Activated T-helper 1 cell treated with anti-CD3 and anti-CD28 coated beads, Interleukin-12 subunit alpha, Interleukin-12 subunit beta, Interleukin-2, Interleukin-4 antibody, amounts not matched to agents 30 ng/mL and 10 ng/mL and 1 ng/mL, durations not matched to agents 14 hours and 24 hours and 36 hours (primary cell): ENCODE measurements around the gene ZNF853. TPM values are rescaled to one million over a fixed set of nuclear protein-coding genes. Genes with fewer than 3 reads are reported as not detected.
A peak's percentile ranks its signal among the peaks of the same experiment; 100 is the strongest.

Source experiments
- DNase-seq: peaks from one replicate; pipeline ENCODE4 v3.0.0; 2021; ENCODE audit warnings: low spot score
- H3K27ac Mint-ChIP-seq: one replicate; pipeline ENCODE4 v1.8.0; 2021; ENCODE audit warnings: mild to moderate bottlenecking, mixed read lengths
- H3K27me3 Mint-ChIP-seq: one replicate; pipeline ENCODE4 v1.8.0; 2022; ENCODE audit warnings: mild to moderate bottlenecking, moderate library complexity, mixed read lengths; ENCODE audit not compliant: insufficient read depth
- H3K36me3 Mint-ChIP-seq: one replicate; pipeline ENCODE4 v1.8.0; 2021; ENCODE audit warnings: low read depth, mixed read lengths
- H3K4me1 Mint-ChIP-seq: one replicate; pipeline ENCODE4 v1.8.0; 2021; ENCODE audit warnings: low read depth, mixed read lengths
- H3K4me3 Mint-ChIP-seq: one replicate; pipeline ENCODE4 v1.8.0; 2021; ENCODE audit warnings: mild to moderate bottlenecking, moderate library complexity, mixed read lengths
- H3K9me3 Mint-ChIP-seq: one replicate; pipeline ENCODE4 v1.8.0; 2021; ENCODE audit warnings: mixed read lengths
- intact Hi-C: fragments of 100-400 bp; cut with micrococcal nuclease; formaldehyde crosslinking; loops from one replicate; pipeline ENCODE4 v1.15.1; 2024
- total RNA-seq: library from RNA; stranded (reverse); gene quantifications from 2 replicates; pipeline ENCODE4 v1.2.3, GENCODE V29; 2022

The ZNF853 gene
- total RNA-seq, 1 donor from 2014 or later, result 0.41 TPM

DNA sequence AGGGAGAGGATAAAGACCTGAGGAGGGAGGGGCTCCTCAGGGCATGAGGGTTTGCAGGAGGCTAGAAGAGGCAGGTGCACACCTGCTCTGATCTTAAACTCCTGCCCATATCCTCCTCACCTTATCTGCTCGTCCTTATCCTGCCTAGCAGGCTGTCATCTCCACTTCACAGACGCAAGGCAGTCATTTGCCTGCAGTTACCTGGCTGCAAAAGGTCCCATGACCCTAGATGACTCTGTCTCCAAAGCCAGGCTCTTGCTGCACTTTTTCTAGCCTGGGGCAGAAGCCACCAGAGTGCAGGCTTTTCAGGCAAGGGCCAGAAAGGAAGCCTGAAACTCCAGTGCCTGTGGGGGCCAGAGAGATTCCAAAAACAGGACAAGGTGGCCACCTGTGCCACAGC is 1.7 kb upstream of the ZNF853 start:
- no peak for DNase-seq
- intact Hi-C loops, result no loop called here
- peaks cover 35% of the 10 kb centered on the region for H3K27me3 Mint-ChIP-seq
- H3K9me3 Mint-ChIP-seq, result no peaks in the 10 kb centered on the region
- H3K4me1 Mint-ChIP-seq, result no peaks in the 10 kb centered on the region
- no peaks in the 10 kb centered on the region for H3K36me3 Mint-ChIP-seq
- no peak overlapping the region for H3K27ac Mint-ChIP-seq
- H3K4me3 Mint-ChIP-seq, result no peak overlapping the region

- no peak for DNase-seq
- no peaks in the 10 kb centered on the region for H3K9me3 Mint-ChIP-seq
- H3K27me3 Mint-ChIP-seq, result peaks cover 37% of the 10 kb centered on the region
- H3K36me3 Mint-ChIP-seq, result no peaks in the 10 kb centered on the region
- H3K27ac Mint-ChIP-seq, result no peak overlapping the region
- H3K4me1 Mint-ChIP-seq, result peaks cover 11% of the 10 kb centered on the region
- intact Hi-C loops, result no loop called here
- H3K4me3 Mint-ChIP-seq, result peak overlapping the region; percentile 33
Measured at GRCh38 chr7:6615723-6616555, 529 bp downstream of the ZNF853 start.

DNA sequence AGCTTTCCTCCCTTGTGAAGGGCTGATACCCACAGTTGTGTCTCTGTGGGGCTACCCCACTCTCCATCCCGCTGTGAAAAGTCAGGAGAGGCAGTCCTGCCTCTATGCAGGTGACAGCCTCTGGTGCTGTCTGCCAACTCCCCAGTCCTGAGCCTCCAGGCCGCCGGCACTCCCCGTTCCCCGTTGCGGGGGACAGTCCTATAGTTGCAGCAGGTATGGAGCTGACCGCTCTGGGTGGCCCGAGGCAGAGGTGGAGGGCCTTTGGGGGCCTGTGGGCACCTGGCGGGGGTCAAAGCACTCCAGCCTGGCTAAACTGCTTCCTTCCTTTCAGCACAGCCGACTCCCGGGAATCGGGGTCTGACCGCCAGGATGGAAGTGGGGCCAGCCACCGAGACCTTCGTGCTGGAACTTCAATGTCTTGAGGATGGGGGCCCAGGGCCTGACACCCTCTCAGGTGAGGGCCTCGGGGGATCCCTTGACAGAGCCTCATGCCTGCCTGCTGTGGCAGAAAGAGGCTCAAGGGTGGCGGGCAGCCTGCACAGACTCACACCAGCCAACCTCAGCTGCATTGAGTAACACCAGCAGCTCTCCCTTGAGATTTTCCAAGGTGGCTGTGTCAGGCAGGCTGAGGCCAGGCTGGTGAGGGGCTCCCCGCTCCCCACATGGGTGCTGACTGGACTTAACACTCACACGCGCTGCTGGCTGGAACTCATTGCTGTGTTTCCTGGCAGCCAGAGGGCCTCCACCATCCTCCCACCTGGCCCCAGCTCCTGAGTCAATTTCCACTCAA is 1.6 kb downstream of the ZNF853 start:
- H3K4me1 Mint-ChIP-seq, result peaks cover 17% of the 10 kb centered on the region
- no peak overlapping the region for H3K4me3 Mint-ChIP-seq

GRCh38 chr7:6618621-6619020 is 3.2 kb downstream of the ZNF853 start:
- peaks cover 17% of the 10 kb centered on the region for H3K4me1 Mint-ChIP-seq
- peaks cover 26% of the 10 kb centered on the region for H3K27me3 Mint-ChIP-seq
- DNase-seq, result no peak
- no peak overlapping the region for H3K4me3 Mint-ChIP-seq
- no peak overlapping the region for H3K27ac Mint-ChIP-seq
- intact Hi-C loops, result no loop called here
- no peaks in the 10 kb centered on the region for H3K9me3 Mint-ChIP-seq
- H3K36me3 Mint-ChIP-seq, result no peaks in the 10 kb centered on the region

More for the DNA sequence above, 1.6 kb downstream of the ZNF853 start:
- Mint-ChIP-seq H3K27ac (no peak overlapping the region), H3K36me3 (no peaks in the 10 kb centered on the region), H3K9me3 (no peaks in the 10 kb centered on the region), H3K27me3 (peaks cover 37% of the 10 kb centered on the region)
- intact Hi-C loops, result no loop called here
- no peak for DNase-seq

- H3K9me3 Mint-ChIP-seq, result no peaks in the 10 kb centered on the region
- H3K27ac Mint-ChIP-seq, result no peak overlapping the region
- H3K4me3 Mint-ChIP-seq, result no peak overlapping the region
- H3K4me1 Mint-ChIP-seq, result peaks cover 26% of the 10 kb centered on the region
- intact Hi-C loops, result no loop called here
- no peak for DNase-seq
- H3K36me3 Mint-ChIP-seq, result no peaks in the 10 kb centered on the region
- peaks cover 15% of the 10 kb centered on the region for H3K27me3 Mint-ChIP-seq
Measured at GRCh38 chr7:6619961-6620360, 4.6 kb downstream of the ZNF853 start.

DNA sequence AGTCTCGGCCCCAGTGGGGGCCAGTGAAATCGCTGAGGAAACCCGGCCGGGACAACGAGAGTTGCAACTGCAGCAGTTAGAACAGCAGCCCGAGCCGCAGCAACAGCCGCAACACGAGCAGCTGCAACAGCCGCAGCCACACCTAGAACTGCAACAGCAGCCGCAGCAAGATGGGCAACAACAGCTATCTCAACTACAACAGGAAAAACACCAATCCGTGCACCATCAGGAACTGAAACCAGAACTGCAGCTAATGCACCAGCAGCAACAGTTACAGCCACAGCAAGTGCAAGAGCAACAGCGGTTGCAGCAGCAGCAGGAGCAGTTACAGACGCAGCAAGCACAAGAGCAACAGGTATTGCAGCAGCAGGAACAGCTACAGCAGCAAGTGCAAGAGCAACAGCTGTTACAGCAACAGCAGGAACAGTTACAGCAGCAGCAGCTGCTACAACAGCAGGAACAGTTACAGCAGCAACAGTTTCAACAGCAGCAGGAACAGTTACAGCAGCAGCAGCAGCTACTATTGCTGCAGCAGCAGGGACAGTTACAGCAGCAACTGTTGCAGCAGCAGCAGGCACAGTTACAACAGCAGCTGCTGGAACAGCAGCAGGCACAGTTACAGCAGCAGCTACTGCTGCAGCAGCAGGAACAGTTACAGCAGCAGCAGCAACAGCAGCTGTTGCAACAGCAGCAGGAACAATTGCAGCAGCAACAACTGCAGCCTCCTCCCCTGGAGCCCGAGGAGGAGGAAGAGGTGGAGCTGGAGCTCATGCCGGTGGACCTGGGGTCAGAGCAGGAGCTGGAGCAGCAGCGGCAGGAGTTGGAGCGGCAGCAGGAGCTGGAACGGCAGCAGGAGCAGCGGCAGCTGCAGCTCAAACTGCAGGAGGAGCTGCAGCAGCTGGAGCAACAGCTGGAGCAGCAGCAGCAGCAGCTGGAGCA is 6.1 kb downstream of the ZNF853 start:
- no peak for DNase-seq
- H3K4me1 Mint-ChIP-seq, result peaks cover 26% of the 10 kb centered on the region
- intact Hi-C loops, result no loop called here
- H3K27ac Mint-ChIP-seq, result no peak overlapping the region
- H3K4me3 Mint-ChIP-seq, result no peak overlapping the region
- no peaks in the 10 kb centered on the region for H3K36me3 Mint-ChIP-seq
- no peaks in the 10 kb centered on the region for H3K9me3 Mint-ChIP-seq
- H3K27me3 Mint-ChIP-seq, result peaks cover 13% of the 10 kb centered on the region

DNA sequence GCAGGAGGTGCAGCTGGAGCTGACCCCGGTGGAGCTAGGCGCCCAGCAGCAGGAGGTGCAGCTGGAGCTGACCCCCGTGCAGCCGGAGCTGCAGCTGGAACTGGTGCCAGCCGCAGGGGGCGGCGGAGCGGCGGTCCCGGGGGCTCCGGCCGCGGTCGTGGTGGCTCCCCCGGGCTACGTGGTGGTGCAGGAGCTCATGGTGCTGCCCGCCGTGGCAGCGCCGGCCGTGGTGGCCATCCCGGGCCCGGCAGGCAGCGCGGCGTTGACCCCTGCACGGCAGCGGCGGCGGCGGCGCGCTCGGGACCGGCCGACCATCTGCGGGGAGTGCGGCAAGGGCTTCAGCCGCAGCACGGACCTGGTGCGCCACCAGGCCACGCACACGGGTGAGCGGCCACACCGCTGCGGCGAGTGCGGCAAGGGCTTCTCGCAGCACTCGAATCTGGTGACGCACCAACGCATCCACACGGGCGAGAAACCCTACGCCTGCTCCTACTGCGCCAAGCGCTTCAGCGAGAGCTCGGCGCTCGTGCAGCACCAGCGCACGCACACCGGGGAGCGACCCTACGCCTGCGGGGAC is 6.8 kb downstream of the ZNF853 start:
- H3K27ac Mint-ChIP-seq, result no peak overlapping the region
- no peak overlapping the region for H3K4me3 Mint-ChIP-seq
- H3K36me3 Mint-ChIP-seq, result no peaks in the 10 kb centered on the region
- DNase-seq, result no peak
- intact Hi-C loops, result no loop called here
- peaks cover 13% of the 10 kb centered on the region for H3K27me3 Mint-ChIP-seq
- peaks cover 26% of the 10 kb centered on the region for H3K4me1 Mint-ChIP-seq
- no peaks in the 10 kb centered on the region for H3K9me3 Mint-ChIP-seq

DNA sequence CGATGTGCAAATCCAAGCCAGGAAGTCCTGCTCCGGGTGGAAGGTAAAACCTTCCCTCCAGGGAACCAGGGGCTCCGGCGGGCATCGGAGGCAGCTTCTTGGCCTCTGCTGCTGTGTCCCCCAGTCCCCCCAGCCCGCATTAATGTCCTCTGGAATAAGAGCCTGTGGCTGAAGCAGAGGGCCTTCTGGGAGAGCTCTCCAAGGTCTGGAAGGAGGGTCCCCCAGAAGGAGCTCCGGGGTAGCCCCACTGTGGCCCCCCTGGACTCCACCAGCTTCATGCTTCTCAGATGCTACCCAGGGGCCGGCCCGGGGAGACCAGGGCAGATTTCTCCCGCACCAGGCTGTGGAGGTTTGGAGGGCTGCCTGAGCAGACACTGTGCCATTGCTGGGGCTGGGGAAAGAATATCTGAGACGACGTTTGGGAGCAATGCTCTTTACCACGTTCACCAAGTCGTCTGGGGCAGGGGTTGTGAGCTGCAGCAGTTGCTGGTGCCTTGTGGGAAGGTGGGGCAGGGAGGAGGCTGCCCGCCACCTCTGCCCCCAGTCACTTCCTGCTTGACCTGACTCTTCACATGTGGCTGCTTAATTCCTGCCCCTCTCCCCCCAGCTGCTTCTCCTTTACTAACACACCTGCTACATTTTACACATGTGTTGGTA is 8.3 kb downstream of the ZNF853 start:
- Mint-ChIP-seq H3K9me3 (no peaks in the 10 kb centered on the region), H3K27me3 (peaks cover 1% of the 10 kb centered on the region), H3K27ac (no peak overlapping the region), H3K36me3 (no peaks in the 10 kb centered on the region), H3K4me1 (peaks cover 26% of the 10 kb centered on the region), H3K4me3 (no peak overlapping the region)
- intact Hi-C loops, result no loop called here
- DNase-seq, result no peak

DNA sequence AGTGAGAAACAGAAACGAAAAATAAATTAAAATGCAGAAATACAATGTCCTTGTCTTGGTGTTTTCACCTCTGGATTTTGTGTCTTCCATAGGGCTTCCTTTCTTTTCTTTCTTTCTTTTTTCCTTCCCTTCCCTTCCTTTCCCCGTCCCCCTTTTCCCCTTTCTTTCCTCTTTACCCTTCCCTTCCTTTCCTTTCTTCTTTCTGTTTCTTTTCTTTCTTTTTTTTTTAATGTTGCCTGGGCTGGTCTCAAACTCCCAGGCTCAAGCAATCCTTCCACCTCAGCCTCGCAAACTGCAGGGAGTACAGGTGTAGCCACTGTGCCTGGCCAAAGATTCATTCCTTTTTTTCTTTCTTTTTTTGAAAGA is 8.8 kb downstream of the ZNF853 start:
- Mint-ChIP-seq H3K36me3 (no peaks in the 10 kb centered on the region), H3K27ac (peak overlapping the region; percentile 40), H3K9me3 (no peaks in the 10 kb centered on the region), H3K4me3 (no peak overlapping the region), H3K27me3 (no peaks in the 10 kb centered on the region), H3K4me1 (peaks cover 26% of the 10 kb centered on the region)
- intact Hi-C loops, result no loop called here
- no peak for DNase-seq

GRCh38 chr7:6628045-6628444 is 12.6 kb downstream of the ZNF853 start:
- H3K9me3 Mint-ChIP-seq, result no peaks in the 10 kb centered on the region
- no peak overlapping the region for H3K27ac Mint-ChIP-seq
- DNase-seq, result no peak
- no peaks in the 10 kb centered on the region for H3K36me3 Mint-ChIP-seq
- H3K27me3 Mint-ChIP-seq, result no peaks in the 10 kb centered on the region
- intact Hi-C loops, result no loop called here
- H3K4me3 Mint-ChIP-seq, result no peak overlapping the region
- H3K4me1 Mint-ChIP-seq, result peaks cover 12% of the 10 kb centered on the region

GRCh38 chr7:6630007-6630849 is 14.8 kb downstream of the ZNF853 start:
- intact Hi-C loops, result loop anchor here (10.0 kb wide), 1 partner anchor 55 kb away; the partner anchor contains the start of gene ZDHHC4
- no peak overlapping the region for H3K27ac Mint-ChIP-seq
- H3K27me3 Mint-ChIP-seq, result no peaks in the 10 kb centered on the region
- H3K9me3 Mint-ChIP-seq, result no peaks in the 10 kb centered on the region
- H3K36me3 Mint-ChIP-seq, result no peaks in the 10 kb centered on the region
- peaks cover 3% of the 10 kb centered on the region for H3K4me1 Mint-ChIP-seq
- H3K4me3 Mint-ChIP-seq, result no peak overlapping the region
- DNase-seq, result no peak
